WTC11 (cell line): ENCODE results near the gene IFIT3. TPM values are rescaled to one million over a fixed set of nuclear protein-coding genes. Genes with fewer than 3 reads are reported as not detected.

Experiments used
- ATAC-seq: fragments of 200-7000 bp; cut with Tn5 transposase; 2 replicates; pipeline ENCODE4 v1.10.0; 2021; ENCODE audit warnings: mild to moderate bottlenecking, moderate library complexity
- CTCF ChIA-PET: fragments of 300-600 bp; sonication (Branson Sonifier 250); formaldehyde crosslinking; loops from one replicate; lab custom pipeline; 2021; ENCODE audit warnings: antibody characterized with exemption; lab: Charles Lee
- POLR2A ChIA-PET: fragments of 350-600 bp; sonication (Branson Sonifier 250); formaldehyde crosslinking; loops from one replicate; lab custom pipeline; 2021; ENCODE audit warnings: antibody characterized with exemption; lab: Charles Lee
- DNase-seq: peaks from one replicate; pipeline ENCODE4 v3.0.0; 2021; ENCODE audit warnings: low spot score
- H3K27ac Mint-ChIP-seq: 2 replicates; pipeline ENCODE4 v1.8.0; 2021; ENCODE audit warnings: mixed read lengths
- H3K27me3 Mint-ChIP-seq: 2 replicates; pipeline ENCODE4 v1.8.0; 2021; ENCODE audit warnings: low read depth, mild to moderate bottlenecking, moderate library complexity, mixed read lengths
- H3K36me3 Mint-ChIP-seq: 2 replicates; pipeline ENCODE4 v1.8.0; 2021; ENCODE audit warnings: mixed read lengths
- H3K4me1 Mint-ChIP-seq: 2 replicates; pipeline ENCODE4 v1.8.0; 2022; ENCODE audit warnings: mixed read lengths
- H3K4me3 Mint-ChIP-seq: 2 replicates; pipeline ENCODE4 v1.8.0; 2021; ENCODE audit warnings: mild to moderate bottlenecking, moderate library complexity, mixed read lengths
- H3K9me3 Mint-ChIP-seq: 2 replicates; pipeline ENCODE4 v1.8.0; 2021; ENCODE audit warnings: mixed read lengths
- CBFB ChIP-seq: sonication (generic); formaldehyde crosslinking; IDR thresholded peaks from 2 replicates; pipeline ENCODE4 v1.8.1; 2022; ENCODE audit warnings: mild to moderate bottlenecking, low read depth, missing genetic modification reagents
- JAZF1 ChIP-seq: fragments of 250-450 bp; sonication (Bioruptor Pico); IDR thresholded peaks from 2 replicates; pipeline ENCODE4 v1.9.0; 2021; ENCODE audit warnings: moderate library complexity, mild to moderate bottlenecking, inconsistent platforms
- MXD4 ChIP-seq: fragments of 250-450 bp; sonication (Bioruptor Pico); IDR thresholded peaks from 2 replicates; pipeline ENCODE4 v1.8.0; 2021; ENCODE audit warnings: mild to moderate bottlenecking, moderate library complexity, borderline replicate concordance
- NFATC4 ChIP-seq: fragments of 250-450 bp; sonication (Bioruptor Pico); IDR thresholded peaks from 2 replicates; pipeline ENCODE4 v1.9.0; 2021; ENCODE audit warnings: mild to moderate bottlenecking
- NFE2L1 ChIP-seq: sonication (generic); formaldehyde crosslinking; IDR thresholded peaks from 2 replicates; pipeline ENCODE4 v1.8.1; 2023; ENCODE audit warnings: missing genetic modification reagents
- NFYB ChIP-seq: sonication (generic); formaldehyde crosslinking; conservative IDR thresholded peaks from 2 replicates; pipeline ENCODE4 v1.8.0; 2022; ENCODE audit warnings: low read depth, missing genetic modification reagents
- OVOL2 ChIP-seq: fragments of 250-450 bp; sonication (Bioruptor Pico); IDR thresholded peaks from 2 replicates; pipeline ENCODE4 v1.9.0; 2021; ENCODE audit warnings: mild to moderate bottlenecking, borderline replicate concordance
- RORB ChIP-seq: fragments of 250-450 bp; sonication (Bioruptor Pico); IDR thresholded peaks from 2 replicates; pipeline ENCODE4 v1.9.0; 2021; ENCODE audit warnings: mild to moderate bottlenecking
- SOX15 ChIP-seq: fragments of 250-450 bp; sonication (Bioruptor Pico); IDR thresholded peaks from 2 replicates; pipeline ENCODE4 v1.9.0; 2021; ENCODE audit warnings: mild to moderate bottlenecking
- TP53 ChIP-seq: sonication (generic); formaldehyde crosslinking; IDR thresholded peaks from 2 replicates; pipeline ENCODE4 v1.8.1; 2023; ENCODE audit warnings: mild to moderate bottlenecking, missing genetic modification reagents
- ZNF138 ChIP-seq: sonication (generic); formaldehyde crosslinking; conservative IDR thresholded peaks from 2 replicates; pipeline ENCODE4 v1.8.1; 2022; ENCODE audit warnings: mild to moderate bottlenecking, moderate library complexity, missing genetic modification reagents
- ZNF232 ChIP-seq: sonication (generic); formaldehyde crosslinking; IDR thresholded peaks from 2 replicates; pipeline ENCODE4 v1.8.0; 2022; ENCODE audit warnings: mild to moderate bottlenecking, missing genetic modification reagents
- total RNA-seq: library from RNA; stranded (reverse); gene quantifications from 3 replicates; pipeline ENCODE4 v1.2.3, GENCODE V29; 2021
- TF ChIP-seq, protein P1 (sequence below): sonication (generic); formaldehyde crosslinking; IDR thresholded peaks from 2 replicates; pipeline ENCODE4 v1.8.1; 2022; ENCODE audit warnings: low read depth, mild to moderate bottlenecking, moderate library complexity, missing genetic modification reagents, borderline replicate concordance
- TF ChIP-seq, protein P2 (sequence below): sonication (generic); formaldehyde crosslinking; IDR thresholded peaks from 2 replicates; pipeline ENCODE4 v1.8.0; 2022; ENCODE audit warnings: mild to moderate bottlenecking, missing genetic modification reagents
- TF ChIP-seq, protein P3 (sequence below): sonication (generic); formaldehyde crosslinking; IDR thresholded peaks from 2 replicates; pipeline ENCODE4 v1.8.1; 2022; ENCODE audit warnings: mild to moderate bottlenecking, missing genetic modification reagents, moderate library complexity, borderline replicate concordance
- TF ChIP-seq, protein P4 (sequence below): sonication (generic); formaldehyde crosslinking; IDR thresholded peaks from 2 replicates; pipeline ENCODE4 v1.8.1; 2022; ENCODE audit warnings: low read depth, missing genetic modification reagents, borderline replicate concordance
- TF ChIP-seq, protein P5 (sequence below): sonication (generic); formaldehyde crosslinking; IDR thresholded peaks from 2 replicates; pipeline ENCODE4 v1.8.0; 2022; ENCODE audit warnings: mild to moderate bottlenecking, missing genetic modification reagents
- TF ChIP-seq, protein P6 (sequence below): sonication (generic); formaldehyde crosslinking; IDR thresholded peaks from 2 replicates; pipeline ENCODE4 v1.8.1; 2023; ENCODE audit warnings: mild to moderate bottlenecking, missing genetic modification reagents
- TF ChIP-seq, protein P7 (sequence below): fragments of 200-600 bp; IDR thresholded peaks from 2 replicates; pipeline ENCODE4 v1.8.0; 2022; ENCODE audit warnings: antibody characterized with exemption

The IFIT3 gene
- total RNA-seq, 1 experiment from 2014 or later: 0.42 TPM

DNA sequence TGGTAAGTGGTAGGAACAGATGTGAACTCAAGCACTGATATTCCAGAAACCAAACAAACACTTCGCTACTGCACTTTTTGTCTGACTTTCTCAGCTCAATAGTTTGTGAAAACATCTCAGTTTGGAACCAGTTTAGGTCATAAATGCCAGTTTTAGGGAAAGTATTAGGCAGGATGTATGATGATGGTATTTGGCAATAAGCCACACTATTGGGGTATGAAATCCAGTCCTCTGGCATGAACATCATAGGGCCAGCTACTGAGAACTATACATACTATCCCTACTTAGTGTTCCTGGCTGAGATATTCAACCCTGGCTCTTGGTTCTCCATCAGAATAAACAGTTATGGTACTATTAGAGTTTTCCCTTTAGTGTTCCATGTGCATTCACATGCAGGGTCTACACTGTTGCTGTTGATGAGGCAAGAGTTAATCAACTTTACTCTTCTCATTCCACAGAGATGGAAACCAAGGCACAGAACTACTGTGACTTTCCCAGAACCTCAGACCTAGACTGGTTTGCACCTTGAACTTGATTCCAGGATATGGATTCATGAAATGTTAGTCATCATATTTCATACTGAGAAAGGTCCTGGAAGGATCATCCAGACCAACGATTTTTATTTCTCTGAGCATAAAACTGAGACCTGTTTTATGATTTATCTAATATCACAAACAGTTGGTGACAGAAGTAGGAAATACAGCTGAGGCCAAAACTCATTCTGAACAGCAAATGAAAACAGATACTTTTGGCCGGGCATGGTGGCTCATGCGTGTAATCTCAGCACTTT lies 46.0 kb upstream of the IFIT3 start:
- Mint-ChIP-seq H3K4me1 (peaks cover 23% of the 10 kb centered on the region), H3K4me3 (no peak overlapping the region), H3K27ac (no peak overlapping the region), H3K36me3 (peaks cover 18% of the 10 kb centered on the region), H3K9me3 (peaks cover 18% of the 10 kb centered on the region), H3K27me3 (no peaks in the 10 kb centered on the region)
- ChIA-PET POLR2A (no interaction called here), CTCF (interaction anchor here (1.2 kb wide), 1 partner anchor 71 kb away, joined by 3 read pairs; no protein-coding TSS in a partner anchor)
- TF ChIP-seq, protein P1, sequence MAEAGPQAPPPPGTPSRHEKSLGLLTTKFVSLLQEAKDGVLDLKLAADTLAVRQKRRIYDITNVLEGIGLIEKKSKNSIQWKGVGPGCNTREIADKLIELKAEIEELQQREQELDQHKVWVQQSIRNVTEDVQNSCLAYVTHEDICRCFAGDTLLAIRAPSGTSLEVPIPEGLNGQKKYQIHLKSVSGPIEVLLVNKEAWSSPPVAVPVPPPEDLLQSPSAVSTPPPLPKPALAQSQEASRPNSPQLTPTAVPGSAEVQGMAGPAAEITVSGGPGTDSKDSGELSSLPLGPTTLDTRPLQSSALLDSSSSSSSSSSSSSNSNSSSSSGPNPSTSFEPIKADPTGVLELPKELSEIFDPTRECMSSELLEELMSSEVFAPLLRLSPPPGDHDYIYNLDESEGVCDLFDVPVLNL (CRISPR knock-in tag): no peak
- TF ChIP-seq, protein P2, sequence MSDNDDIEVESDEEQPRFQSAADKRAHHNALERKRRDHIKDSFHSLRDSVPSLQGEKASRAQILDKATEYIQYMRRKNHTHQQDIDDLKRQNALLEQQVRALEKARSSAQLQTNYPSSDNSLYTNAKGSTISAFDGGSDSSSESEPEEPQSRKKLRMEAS: no peak
- no peak for TF ChIP-seq SOX15 (CRISPR knock-in tag)
- TF ChIP-seq RORB (CRISPR knock-in tag): no peak
- no peak for TF ChIP-seq ZNF232 (CRISPR knock-in tag)
- TF ChIP-seq, protein P3, sequence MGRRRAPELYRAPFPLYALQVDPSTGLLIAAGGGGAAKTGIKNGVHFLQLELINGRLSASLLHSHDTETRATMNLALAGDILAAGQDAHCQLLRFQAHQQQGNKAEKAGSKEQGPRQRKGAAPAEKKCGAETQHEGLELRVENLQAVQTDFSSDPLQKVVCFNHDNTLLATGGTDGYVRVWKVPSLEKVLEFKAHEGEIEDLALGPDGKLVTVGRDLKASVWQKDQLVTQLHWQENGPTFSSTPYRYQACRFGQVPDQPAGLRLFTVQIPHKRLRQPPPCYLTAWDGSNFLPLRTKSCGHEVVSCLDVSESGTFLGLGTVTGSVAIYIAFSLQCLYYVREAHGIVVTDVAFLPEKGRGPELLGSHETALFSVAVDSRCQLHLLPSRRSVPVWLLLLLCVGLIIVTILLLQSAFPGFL (CRISPR knock-in tag): no peak
- TF ChIP-seq, protein P4, sequence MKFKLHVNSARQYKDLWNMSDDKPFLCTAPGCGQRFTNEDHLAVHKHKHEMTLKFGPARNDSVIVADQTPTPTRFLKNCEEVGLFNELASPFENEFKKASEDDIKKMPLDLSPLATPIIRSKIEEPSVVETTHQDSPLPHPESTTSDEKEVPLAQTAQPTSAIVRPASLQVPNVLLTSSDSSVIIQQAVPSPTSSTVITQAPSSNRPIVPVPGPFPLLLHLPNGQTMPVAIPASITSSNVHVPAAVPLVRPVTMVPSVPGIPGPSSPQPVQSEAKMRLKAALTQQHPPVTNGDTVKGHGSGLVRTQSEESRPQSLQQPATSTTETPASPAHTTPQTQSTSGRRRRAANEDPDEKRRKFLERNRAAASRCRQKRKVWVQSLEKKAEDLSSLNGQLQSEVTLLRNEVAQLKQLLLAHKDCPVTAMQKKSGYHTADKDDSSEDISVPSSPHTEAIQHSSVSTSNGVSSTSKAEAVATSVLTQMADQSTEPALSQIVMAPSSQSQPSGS: no peak
- TF ChIP-seq, protein P5, sequence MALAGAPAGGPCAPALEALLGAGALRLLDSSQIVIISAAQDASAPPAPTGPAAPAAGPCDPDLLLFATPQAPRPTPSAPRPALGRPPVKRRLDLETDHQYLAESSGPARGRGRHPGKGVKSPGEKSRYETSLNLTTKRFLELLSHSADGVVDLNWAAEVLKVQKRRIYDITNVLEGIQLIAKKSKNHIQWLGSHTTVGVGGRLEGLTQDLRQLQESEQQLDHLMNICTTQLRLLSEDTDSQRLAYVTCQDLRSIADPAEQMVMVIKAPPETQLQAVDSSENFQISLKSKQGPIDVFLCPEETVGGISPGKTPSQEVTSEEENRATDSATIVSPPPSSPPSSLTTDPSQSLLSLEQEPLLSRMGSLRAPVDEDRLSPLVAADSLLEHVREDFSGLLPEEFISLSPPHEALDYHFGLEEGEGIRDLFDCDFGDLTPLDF: no peak
- no peak for TF ChIP-seq TP53
- TF ChIP-seq, protein P6, sequence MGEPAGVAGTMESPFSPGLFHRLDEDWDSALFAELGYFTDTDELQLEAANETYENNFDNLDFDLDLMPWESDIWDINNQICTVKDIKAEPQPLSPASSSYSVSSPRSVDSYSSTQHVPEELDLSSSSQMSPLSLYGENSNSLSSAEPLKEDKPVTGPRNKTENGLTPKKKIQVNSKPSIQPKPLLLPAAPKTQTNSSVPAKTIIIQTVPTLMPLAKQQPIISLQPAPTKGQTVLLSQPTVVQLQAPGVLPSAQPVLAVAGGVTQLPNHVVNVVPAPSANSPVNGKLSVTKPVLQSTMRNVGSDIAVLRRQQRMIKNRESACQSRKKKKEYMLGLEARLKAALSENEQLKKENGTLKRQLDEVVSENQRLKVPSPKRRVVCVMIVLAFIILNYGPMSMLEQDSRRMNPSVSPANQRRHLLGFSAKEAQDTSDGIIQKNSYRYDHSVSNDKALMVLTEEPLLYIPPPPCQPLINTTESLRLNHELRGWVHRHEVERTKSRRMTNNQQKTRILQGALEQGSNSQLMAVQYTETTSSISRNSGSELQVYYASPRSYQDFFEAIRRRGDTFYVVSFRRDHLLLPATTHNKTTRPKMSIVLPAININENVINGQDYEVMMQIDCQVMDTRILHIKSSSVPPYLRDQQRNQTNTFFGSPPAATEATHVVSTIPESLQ (CRISPR knock-in tag): no peak
- TF ChIP-seq JAZF1 (CRISPR knock-in tag): no peak
- no peak for TF ChIP-seq NFYB (CRISPR knock-in tag)
- no peak for TF ChIP-seq OVOL2 (CRISPR knock-in tag)
- TF ChIP-seq NFATC4: no peak
- no peak for TF ChIP-seq NFE2L1
- no peak for TF ChIP-seq ZNF138 (CRISPR knock-in tag)
- TF ChIP-seq CBFB (CRISPR knock-in tag): no peak
- no peak for TF ChIP-seq MXD4
- TF ChIP-seq, protein P7, sequence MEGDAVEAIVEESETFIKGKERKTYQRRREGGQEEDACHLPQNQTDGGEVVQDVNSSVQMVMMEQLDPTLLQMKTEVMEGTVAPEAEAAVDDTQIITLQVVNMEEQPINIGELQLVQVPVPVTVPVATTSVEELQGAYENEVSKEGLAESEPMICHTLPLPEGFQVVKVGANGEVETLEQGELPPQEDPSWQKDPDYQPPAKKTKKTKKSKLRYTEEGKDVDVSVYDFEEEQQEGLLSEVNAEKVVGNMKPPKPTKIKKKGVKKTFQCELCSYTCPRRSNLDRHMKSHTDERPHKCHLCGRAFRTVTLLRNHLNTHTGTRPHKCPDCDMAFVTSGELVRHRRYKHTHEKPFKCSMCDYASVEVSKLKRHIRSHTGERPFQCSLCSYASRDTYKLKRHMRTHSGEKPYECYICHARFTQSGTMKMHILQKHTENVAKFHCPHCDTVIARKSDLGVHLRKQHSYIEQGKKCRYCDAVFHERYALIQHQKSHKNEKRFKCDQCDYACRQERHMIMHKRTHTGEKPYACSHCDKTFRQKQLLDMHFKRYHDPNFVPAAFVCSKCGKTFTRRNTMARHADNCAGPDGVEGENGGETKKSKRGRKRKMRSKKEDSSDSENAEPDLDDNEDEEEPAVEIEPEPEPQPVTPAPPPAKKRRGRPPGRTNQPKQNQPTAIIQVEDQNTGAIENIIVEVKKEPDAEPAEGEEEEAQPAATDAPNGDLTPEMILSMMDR: no peak
- DNase-seq: no peak
- no peak for ATAC-seq
